Endometrium (tissue), 2 donors: ENCODE results near the gene OLIG2.

Source experiments
- FAIRE-seq: peaks from 2 replicates; lab custom pipeline; 2012; peaks lifted over from hg19 to GRCh38; lab: Jason Lieb, UNC
- donor health status: control.
- donor health status: control.

Gene OLIG2

GRCh38 chr21:33025489-33026442 is at the start of gene OLIG2:
OLIG2 (plus strand) TSS chr21:33025935; CDS start chr21:33026863, 928 bp downstream.
- FAIRE-seq = no peak

- FAIRE-seq = no peak
These were observed 48.9 kb upstream of the OLIG2 start for GRCh38 chr21:32976791-32977190.

GRCh38 chr21:32977216-32977615 is 48.5 kb upstream of the OLIG2 start:
- no peak for FAIRE-seq

- FAIRE-seq = no peak
These were observed 47.1 kb upstream of the OLIG2 start for GRCh38 chr21:32978331-32979270.

- no peak for FAIRE-seq
These were observed 46.0 kb upstream of the OLIG2 start for GRCh38 chr21:32979598-32980268.

- FAIRE-seq = no peak
These were observed 44.6 kb upstream of the OLIG2 start for GRCh38 chr21:32981096-32981495.

- FAIRE-seq = no peak
These were observed 35.1 kb upstream of the OLIG2 start for GRCh38 chr21:32990666-32991065.

- no peak for FAIRE-seq
These were observed 34.4 kb upstream of the OLIG2 start for GRCh38 chr21:32991361-32991760.

GRCh38 chr21:32993894-32994293 is 31.8 kb upstream of the OLIG2 start:
- FAIRE-seq = no peak

- no peak for FAIRE-seq
These were observed 31.4 kb upstream of the OLIG2 start for GRCh38 chr21:32994305-32994704.

- FAIRE-seq = no peak
These were observed 18.0 kb upstream of the OLIG2 start for GRCh38 chr21:33007747-33008146.

GRCh38 chr21:33008333-33009051 is 17.2 kb upstream of the OLIG2 start:
- FAIRE-seq = no peak

GRCh38 chr21:33010931-33011330 is 14.8 kb upstream of the OLIG2 start:
- no peak for FAIRE-seq

- no peak for FAIRE-seq
These were observed 14.3 kb upstream of the OLIG2 start for GRCh38 chr21:33011462-33011861.

GRCh38 chr21:33013626-33014025 is 12.1 kb upstream of the OLIG2 start:
- no peak for FAIRE-seq

GRCh38 chr21:33014331-33014730 is 11.4 kb upstream of the OLIG2 start:
- no peak for FAIRE-seq

- FAIRE-seq = no peak
These were observed 10.6 kb upstream of the OLIG2 start for GRCh38 chr21:33015096-33015495.

- FAIRE-seq = no peak
These were observed 10.0 kb upstream of the OLIG2 start for GRCh38 chr21:33015756-33016155.

- no peak for FAIRE-seq
These were observed 6.8 kb upstream of the OLIG2 start for GRCh38 chr21:33018707-33019465.

GRCh38 chr21:33019516-33019884 is 6.2 kb upstream of the OLIG2 start:
- no peak for FAIRE-seq
